Spinal cord (tissue), 10 donors: ENCODE data around the gene SLU7. TPM values are rescaled to one million over a fixed set of nuclear protein-coding genes. Genes with fewer than 3 reads are reported as not detected.

Experiments used
- DNase-seq, 6 donors: peaks; one replicate each; pipeline versions ENCODE4 v3.0.0 to v3.0.0-alpha.2; 2013 to 2015; ENCODE audit warnings: low spot score in 6 of 6, low read depth in 4 of 6
- H3K27ac ChIP-seq: one replicate; pipeline ENCODE4 v1.5.1; 2013; ENCODE audit warnings: low read depth, low read length, control low read depth
- H3K27me3 ChIP-seq: one replicate; pipeline ENCODE4 v1.6.1; 2013; ENCODE audit warnings: low read length; ENCODE audit not compliant: control insufficient read depth, insufficient read depth
- H3K36me3 ChIP-seq: one replicate; pipeline ENCODE4 v1.6.1; 2013; ENCODE audit warnings: low read length; ENCODE audit not compliant: control insufficient read depth, insufficient read depth
- H3K4me1 ChIP-seq: one replicate; pipeline ENCODE4 v1.6.1; 2013; ENCODE audit warnings: low read length; ENCODE audit not compliant: control insufficient read depth, insufficient read depth
- H3K4me3 ChIP-seq: one replicate; pipeline ENCODE4 v1.5.1; 2013; ENCODE audit warnings: low read depth, low read length, control low read depth
- H3K9me3 ChIP-seq: one replicate; pipeline ENCODE4 v1.6.1; 2013; ENCODE audit warnings: low read length; ENCODE audit not compliant: control insufficient read depth, insufficient read depth
- WGBS: methylation state at CpG from one replicate; pipeline ENCODE4 v1.1.5; 2013; ENCODE audit warnings: missing lambda C conversion rate; ENCODE audit not compliant: insufficient coverage; 5-methylcytosine and 5-hydroxymethylcytosine counted together
- polyA plus RNA-seq, 2 donors: library from polyadenylated mRNA; unstranded; fragments of 120-200 nt; gene quantifications; one replicate each; pipeline ENCODE4 v1.2.1, GENCODE V29; 2013; ENCODE audit not compliant: insufficient read length in 2 of 2
- total RNA-seq, 2 donors: library from RNA; depleted of rRNA in 1 of 2; stranded (reverse); fragments of 120-200 nt in 1 of 2; fragments of >200 nt in 1 of 2; gene quantifications; one replicate each; pipeline versions ENCODE4 v1.2.3 to v1.2.4, GENCODE V29; 2013 to 2014
- donor health status: healthy.

Gene SLU7
- total and polyA plus RNA-seq, 4 donors: 37.0 to 45.8 (median 42.2) TPM

- H3K9me3 ChIP-seq: peaks cover 7% of the 10 kb centered on the region
- no peak overlapping the region for H3K27ac ChIP-seq
- DNase-seq: peak in 3 of 6 donors; percentile 26 to 84 (median 59)
- peaks cover 6% of the 10 kb centered on the region for H3K36me3 ChIP-seq
- H3K4me1 ChIP-seq: no peaks in the 10 kb centered on the region
- no peaks in the 10 kb centered on the region for H3K27me3 ChIP-seq
- H3K4me3 ChIP-seq: no peak overlapping the region
- 70% methylated on average over 4 of the region's 8 CpGs for WGBS
Observed at GRCh38 chr5:160390787-160391696, 27.8 kb downstream of the SLU7 start.

- peaks cover 6% of the 10 kb centered on the region for H3K36me3 ChIP-seq
- no CpG with 5 or more reads among the region's 1 CpG for WGBS
- H3K4me3 ChIP-seq: no peak overlapping the region
- H3K9me3 ChIP-seq: peaks cover 7% of the 10 kb centered on the region
- no peaks in the 10 kb centered on the region for H3K4me1 ChIP-seq
- DNase-seq: no peak
- no peak overlapping the region for H3K27ac ChIP-seq
- no peaks in the 10 kb centered on the region for H3K27me3 ChIP-seq
Observed at GRCh38 chr5:160387445-160387844, 31.4 kb downstream of the SLU7 start.

- Histone ChIP-seq H3K4me3 (no peak overlapping the region), H3K4me1 (no peaks in the 10 kb centered on the region), H3K36me3 (peaks cover 6% of the 10 kb centered on the region), H3K27me3 (no peaks in the 10 kb centered on the region), H3K9me3 (peaks cover 7% of the 10 kb centered on the region), H3K27ac (no peak overlapping the region)
- DNase-seq: no peak
Observed at GRCh38 chr5:160385496-160385895, 33.4 kb downstream of the SLU7 start.

GRCh38 chr5:160384681-160385080 lies 34.2 kb downstream of the SLU7 start:
- no peak for DNase-seq
- Histone ChIP-seq H3K27ac (no peak overlapping the region), H3K4me1 (no peaks in the 10 kb centered on the region), H3K36me3 (peaks cover 4% of the 10 kb centered on the region), H3K4me3 (no peak overlapping the region), H3K27me3 (no peaks in the 10 kb centered on the region), H3K9me3 (peaks cover 7% of the 10 kb centered on the region)
- WGBS: no CpG with 5 or more reads among the region's 1 CpG

- H3K27ac ChIP-seq: no peak overlapping the region
- 60% methylated on average over 3 of the region's 3 CpGs for WGBS
- peak in 1 of 6 donors; percentile 73 for DNase-seq
- no peak overlapping the region for H3K4me3 ChIP-seq
- H3K4me1 ChIP-seq: no peaks in the 10 kb centered on the region
- no peaks in the 10 kb centered on the region for H3K27me3 ChIP-seq
- peaks cover 1% of the 10 kb centered on the region for H3K9me3 ChIP-seq
- no peaks in the 10 kb centered on the region for H3K36me3 ChIP-seq
Observed at GRCh38 chr5:160382346-160382745, 36.5 kb downstream of the SLU7 start.

GRCh38 chr5:160380041-160380440 lies 38.8 kb downstream of the SLU7 start:
- no peak overlapping the region for H3K27ac ChIP-seq
- DNase-seq: no peak
- H3K9me3 ChIP-seq: no peaks in the 10 kb centered on the region
- H3K4me3 ChIP-seq: no peak overlapping the region
- no peaks in the 10 kb centered on the region for H3K4me1 ChIP-seq
- no peaks in the 10 kb centered on the region for H3K27me3 ChIP-seq
- no peaks in the 10 kb centered on the region for H3K36me3 ChIP-seq
- WGBS: no CpG with 5 or more reads among the region's 2 CpGs

- Histone ChIP-seq H3K27ac (no peak overlapping the region), H3K4me1 (no peaks in the 10 kb centered on the region)
Observed at GRCh38 chr5:160379511-160379910, 39.4 kb downstream of the SLU7 start.

GRCh38 chr5:160378330-160378729 lies 40.6 kb downstream of the SLU7 start:
- no peak overlapping the region for H3K4me3 ChIP-seq
- H3K9me3 ChIP-seq: no peaks in the 10 kb centered on the region
- no peak overlapping the region for H3K27ac ChIP-seq
- no peaks in the 10 kb centered on the region for H3K36me3 ChIP-seq
- no peaks in the 10 kb centered on the region for H3K27me3 ChIP-seq
- no CpG with 5 or more reads among the region's 2 CpGs for WGBS
- no peaks in the 10 kb centered on the region for H3K4me1 ChIP-seq
- DNase-seq: no peak

More at GRCh38 chr5:160379511-160379910, 39.4 kb downstream of the SLU7 start:
- 14% methylated on average over 1 of the region's 4 CpGs for WGBS
- peak in 1 of 6 donors; percentile 41 for DNase-seq
- H3K9me3 ChIP-seq: no peaks in the 10 kb centered on the region
- H3K4me3 ChIP-seq: no peak overlapping the region
- no peaks in the 10 kb centered on the region for H3K36me3 ChIP-seq
- no peaks in the 10 kb centered on the region for H3K27me3 ChIP-seq

GRCh38 chr5:160377651-160378050 lies 41.2 kb downstream of the SLU7 start:
- H3K4me1 ChIP-seq: no peaks in the 10 kb centered on the region
- no peaks in the 10 kb centered on the region for H3K9me3 ChIP-seq
- WGBS: 90% methylated on average over 1 of the region's 5 CpGs
- H3K27me3 ChIP-seq: no peaks in the 10 kb centered on the region
- DNase-seq: no peak
- no peaks in the 10 kb centered on the region for H3K36me3 ChIP-seq
- no peak overlapping the region for H3K4me3 ChIP-seq
- no peak overlapping the region for H3K27ac ChIP-seq

GRCh38 chr5:160376416-160376815 lies 42.5 kb downstream of the SLU7 start:
- Histone ChIP-seq H3K4me1 (no peaks in the 10 kb centered on the region), H3K4me3 (no peak overlapping the region), H3K36me3 (no peaks in the 10 kb centered on the region), H3K9me3 (no peaks in the 10 kb centered on the region), H3K27ac (no peak overlapping the region), H3K27me3 (no peaks in the 10 kb centered on the region)
- no peak for DNase-seq
